Activated T-cell treated with anti-CD3 and anti-CD28 coated beads for 24 hours (primary cell): Measurements from ENCODE around the gene MYNN.
"Not testable (repeated sequence)": the region's sequence is repeated elsewhere in the genome, so short reads cannot be mapped to it uniquely, and the experiment has no call there.

Source experiments
- DNase-seq: peaks from one replicate; pipeline ENCODE4 v3.0.0-alpha.2; 2020; ENCODE audit warnings: low read depth

MYNN gene

GRCh38 chr3:169772897-169773816, at the start of gene MYNN:
Gene MYNN (plus strand): TSS chr3:169773396. CDS start chr3:169774296, 900 bp downstream.
- DNase-seq: peak; percentile 89

GRCh38 chr3:169731857-169732256, 41.3 kb upstream of the MYNN start:
- not testable (repeated sequence) for DNase-seq

- DNase-seq: no peak
These were observed 34.1 kb upstream of the MYNN start for GRCh38 chr3:169739067-169739466.

GRCh38 chr3:169744366-169745054, 28.7 kb upstream of the MYNN start:
- no peak for DNase-seq

- no peak for DNase-seq
These were observed 26.3 kb upstream of the MYNN start for GRCh38 chr3:169746924-169747323.

GRCh38 chr3:169748670-169749069, 24.5 kb upstream of the MYNN start:
- no peak for DNase-seq

- no peak for DNase-seq
These were observed 22.5 kb upstream of the MYNN start for GRCh38 chr3:169750665-169751064.

- DNase-seq: no peak
These were observed 21.3 kb upstream of the MYNN start for GRCh38 chr3:169751875-169752274.

GRCh38 chr3:169754711-169755110, 18.5 kb upstream of the MYNN start:
- no peak for DNase-seq

GRCh38 chr3:169755488-169755887, 17.7 kb upstream of the MYNN start:
- DNase-seq: no peak

GRCh38 chr3:169758359-169758994, 14.7 kb upstream of the MYNN start:
- no peak for DNase-seq

- DNase-seq: no peak
These were observed 13.9 kb upstream of the MYNN start for GRCh38 chr3:169759256-169759655.

- DNase-seq: no peak
These were observed 12.7 kb upstream of the MYNN start for GRCh38 chr3:169760479-169760878.

- peak; percentile 57 for DNase-seq
These were observed 8.8 kb upstream of the MYNN start for GRCh38 chr3:169764312-169764881.

- peak; percentile 89 for DNase-seq
These were observed 8.1 kb upstream of the MYNN start, which contains the start of gene TERC for GRCh38 chr3:169764882-169765612. Gene TERC (minus strand): TSS chr3:169765060.

- peak; percentile 53 for DNase-seq
These were observed 3.7 kb upstream of the MYNN start, which contains the start of gene ACTRT3 for GRCh38 chr3:169769287-169770181. Gene ACTRT3 (minus strand): TSS chr3:169769561. CDS start chr3:169769520, 41 bp downstream.

- peak; percentile 55 for DNase-seq
These were observed 1.5 kb upstream of the MYNN start for GRCh38 chr3:169771497-169772304.

- peak; percentile 60 for DNase-seq
These were observed 795 bp upstream of the MYNN start for GRCh38 chr3:169772305-169772896.

GRCh38 chr3:169774186-169774585, 990 bp downstream of the MYNN start:
- no peak for DNase-seq
